VCaP (cell line): ENCODE results near the gene SMARCD1.

Source experiments
- H3K27ac ChIP-seq: fragments of 450-650 bp; 2 replicates; pipeline ENCODE4 v1.5.1; 2017
- CTCF ChIP-seq: fragments of 450-650 bp; conservative IDR thresholded peaks from 2 replicates; pipeline ENCODE4 v1.5.1; 2017; ENCODE audit warnings: mild to moderate bottlenecking, moderate library complexity

The SMARCD1 gene

DNA sequence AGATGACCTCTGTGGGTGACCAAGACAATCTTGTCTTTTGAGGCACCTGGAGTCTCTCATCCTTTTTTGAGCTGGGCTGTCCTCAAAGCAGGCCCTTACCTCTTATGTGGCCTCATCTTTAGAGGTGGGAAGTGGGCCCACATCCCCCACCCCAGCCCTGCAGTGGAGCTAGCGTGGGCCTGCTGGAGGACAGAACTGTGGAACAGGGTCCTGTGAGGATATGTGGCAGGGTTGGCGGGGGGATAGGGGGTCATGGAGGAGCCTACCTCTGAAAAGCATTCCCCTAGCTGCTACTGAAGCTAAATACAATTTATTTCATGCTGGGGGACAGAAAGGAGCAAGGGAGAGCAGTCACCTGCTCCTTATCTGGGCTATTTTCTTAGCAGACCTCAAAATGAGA is 18.2 kb downstream of the SMARCD1 start:
- no peak for TF ChIP-seq CTCF
- H3K27ac ChIP-seq, result peak overlapping the region; percentile 43

DNA sequence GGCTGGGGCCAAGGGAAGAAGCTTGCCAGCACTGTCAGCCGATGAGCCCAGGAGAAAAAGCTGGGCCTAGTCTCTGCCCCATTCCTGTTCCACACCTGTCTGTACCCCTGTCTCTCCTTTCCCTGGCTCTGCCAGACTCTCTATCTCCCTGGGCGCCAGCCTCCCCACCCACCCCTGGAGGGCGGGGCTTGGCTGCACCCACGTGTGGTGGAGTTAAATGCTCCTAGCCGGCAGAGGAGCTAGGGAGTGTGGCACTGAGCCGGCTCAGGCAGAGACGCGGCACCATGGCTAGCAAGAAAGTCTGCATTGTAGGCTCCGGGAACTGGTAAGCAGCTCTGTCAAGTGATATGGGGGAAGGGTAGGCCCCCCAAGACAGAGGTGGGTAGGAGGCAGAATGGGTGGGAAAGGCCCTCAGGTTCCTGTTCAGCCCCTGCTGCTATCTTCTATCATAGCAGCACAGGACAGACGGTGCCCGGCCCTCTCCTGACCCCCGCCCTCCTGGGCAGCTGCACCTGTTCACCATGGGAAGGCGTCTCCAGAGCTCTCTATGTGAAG is 18.7 kb downstream of the SMARCD1 start, which contains the start of gene GPD1:
TSS of gene GPD1 (plus strand) at position 242 of the 555 bp plus-strand sequence. CDS start at position 285, 43 bp downstream.
- peak within 1 kb of the TSS; percentile 43 for H3K27ac ChIP-seq
- TF ChIP-seq CTCF, result 0 out of 2 replicates have a peak, but pooled peaks have one; percentile 3

GRCh38 chr12:50104417-50105366 is 19.6 kb downstream of the SMARCD1 start:
- no peak overlapping the region; the same call in 1 of the 2 replicates for H3K27ac ChIP-seq
- TF ChIP-seq CTCF, result no peak

DNA sequence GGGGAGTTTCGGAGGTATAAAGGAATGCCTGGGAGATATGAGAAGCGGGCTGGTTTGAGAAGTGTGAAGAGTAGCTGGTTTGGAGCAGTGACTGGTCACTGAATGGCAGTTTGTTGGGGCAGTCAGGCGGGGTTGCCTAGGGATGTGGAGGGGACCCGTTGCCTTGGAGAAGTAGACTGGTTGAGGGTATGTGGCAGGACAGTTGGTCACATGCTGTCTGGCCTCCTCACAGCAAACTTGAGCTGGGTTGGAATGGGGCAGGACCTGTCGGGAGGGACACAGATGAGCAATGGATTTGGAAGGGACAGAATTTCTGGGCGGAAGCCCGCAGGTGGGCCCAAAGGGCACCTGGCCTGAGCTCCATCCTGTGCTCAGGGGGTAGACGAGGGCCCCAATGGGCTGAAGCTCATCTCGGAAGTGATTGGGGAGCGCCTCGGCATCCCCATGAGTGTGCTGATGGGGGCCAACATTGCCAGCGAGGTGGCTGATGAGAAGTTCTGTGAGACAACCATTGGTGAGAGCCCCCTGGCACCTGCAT is 20.8 kb downstream of the SMARCD1 start:
- H3K27ac ChIP-seq, result no peak overlapping the region
- TF ChIP-seq CTCF, result no peak

- H3K27ac ChIP-seq, result no peak overlapping the region
- no peak for TF ChIP-seq CTCF
These were observed 21.8 kb downstream of the SMARCD1 start for GRCh38 chr12:50106907-50107306.

DNA sequence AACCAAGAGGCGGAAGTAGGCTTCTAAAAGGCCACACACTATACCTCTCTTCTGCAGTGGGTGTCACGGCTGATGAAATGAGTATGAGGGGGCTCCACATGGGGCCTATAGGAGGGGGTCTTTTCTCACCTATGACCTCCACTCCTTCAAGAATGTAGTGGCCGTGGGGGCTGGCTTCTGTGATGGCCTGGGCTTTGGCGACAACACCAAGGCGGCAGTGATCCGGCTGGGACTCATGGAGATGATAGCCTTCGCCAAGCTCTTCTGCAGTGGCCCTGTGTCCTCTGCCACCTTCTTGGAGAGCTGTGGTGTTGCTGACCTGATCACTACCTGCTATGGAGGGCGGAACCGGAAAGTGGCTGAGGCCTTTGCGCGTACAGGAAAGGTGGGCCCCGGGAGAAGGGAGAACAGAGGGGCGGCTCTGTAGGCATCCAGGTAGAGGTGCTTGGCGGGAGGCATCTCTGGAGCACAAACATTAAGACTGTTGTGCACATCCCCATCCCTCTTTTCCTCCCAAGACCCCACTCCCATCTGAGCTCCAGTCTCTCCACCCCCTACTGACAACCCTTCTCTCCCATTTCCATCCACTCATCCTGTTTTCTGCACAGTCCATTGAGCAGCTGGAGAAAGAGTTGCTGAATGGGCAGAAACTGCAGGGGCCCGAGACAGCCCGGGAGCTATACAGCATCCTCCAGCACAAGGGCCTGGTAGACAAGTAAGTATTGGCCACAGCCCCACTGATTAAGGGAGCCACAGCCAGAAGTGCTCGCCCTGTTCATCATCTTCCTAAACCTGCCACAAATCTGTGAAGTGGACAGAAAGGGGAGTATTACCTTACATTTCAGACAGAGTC is 22.5 kb downstream of the SMARCD1 start:
- no peak for TF ChIP-seq CTCF
- no peak overlapping the region for H3K27ac ChIP-seq

DNA sequence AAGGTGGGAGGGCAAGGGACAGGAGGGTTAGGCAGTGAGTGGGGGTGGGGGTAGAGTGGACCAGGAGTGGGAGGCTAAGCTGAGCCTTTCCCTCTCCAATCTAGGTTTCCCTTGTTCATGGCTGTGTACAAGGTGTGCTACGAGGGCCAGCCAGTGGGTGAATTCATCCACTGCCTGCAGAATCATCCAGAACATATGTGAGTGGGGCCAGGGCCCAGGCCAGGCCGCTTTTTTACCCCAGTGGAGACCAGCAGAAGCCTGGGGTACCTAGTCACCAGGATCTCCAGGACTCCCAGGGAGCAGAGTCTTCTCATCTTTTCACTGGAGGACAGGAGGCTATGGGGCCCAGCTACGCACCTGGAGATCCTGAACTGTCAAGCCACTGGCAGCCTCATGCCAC is 24.2 kb downstream of the SMARCD1 start:
- H3K27ac ChIP-seq, result peak overlapping the region; percentile 63; the same call in 1 of the 2 replicates
- no peak for TF ChIP-seq CTCF
